Smooth muscle cell (in vitro differentiated cells): ENCODE results near the gene GSTM2. TPM values are rescaled to one million over a fixed set of nuclear protein-coding genes. Genes with fewer than 3 reads are reported as not detected.
"Not testable (repeated sequence)": the region's sequence is repeated elsewhere in the genome, so short reads cannot be mapped to it uniquely, and the experiment has no call there.

Experiments
- DNase-seq: peaks from one replicate; lab custom pipeline; 2025; ENCODE audit not compliant: unreplicated experiment; lab: John Stamatoyannopoulos, UW
- H2AFZ ChIP-seq: fragments of 200-600 bp; sonication (generic); 2 replicates; pipeline ENCODE4 v1.6.0; 2016; ENCODE audit warnings: antibody characterized with exemption, low read depth, mild to moderate bottlenecking
- H3F3A ChIP-seq: fragments of 200-600 bp; sonication (generic); 2 replicates; pipeline ENCODE4 v1.6.0; 2017; ENCODE audit warnings: antibody characterized with exemption, low read depth
- H3K27ac ChIP-seq: fragments of 200-600 bp; sonication (generic); 2 replicates; pipeline ENCODE4 v1.5.1; 2016; ENCODE audit warnings: low read depth, mild to moderate bottlenecking
- H3K27me3 ChIP-seq: fragments of 200-600 bp; sonication (generic); 2 replicates; pipeline ENCODE4 v1.6.1; 2016; ENCODE audit warnings: low read depth, mild to moderate bottlenecking
- H3K36me3 ChIP-seq: fragments of 200-600 bp; sonication (generic); 2 replicates; pipeline ENCODE4 v1.5.1; 2016; ENCODE audit warnings: low read depth
- H3K4me1 ChIP-seq: fragments of 200-600 bp; sonication (generic); 2 replicates; pipeline ENCODE4 v1.5.1; 2016; ENCODE audit warnings: low read depth
- H3K4me2 ChIP-seq: fragments of 200-600 bp; sonication (generic); 2 replicates; pipeline ENCODE4 v1.6.0; 2016; ENCODE audit warnings: mild to moderate bottlenecking
- H3K4me3 ChIP-seq: fragments of 200-600 bp; sonication (generic); 2 replicates; pipeline ENCODE4 v1.5.1; 2016; ENCODE audit warnings: mild to moderate bottlenecking
- H3K79me2 ChIP-seq: fragments of 200-600 bp; sonication (generic); 2 replicates; pipeline ENCODE4 v1.6.0; 2016; ENCODE audit warnings: low read depth, mild to moderate bottlenecking
- H3K9ac ChIP-seq: fragments of 200-600 bp; sonication (generic); 2 replicates; pipeline ENCODE4 v1.6.0; 2016; ENCODE audit warnings: low read depth
- H3K9me3 ChIP-seq: fragments of 200-600 bp; sonication (generic); replicated peaks from 2 replicates; pipeline ENCODE4 v1.5.1; 2016; ENCODE audit warnings: low read depth
- H4K20me1 ChIP-seq: fragments of 200-600 bp; sonication (generic); 2 replicates; pipeline ENCODE4 v1.6.0; 2016; ENCODE audit warnings: low read depth
- WGBS: methylation state at CpG from one replicate; pipeline ENCODE4 v1.1.7; 2016; ENCODE audit warnings: low lambda C conversion rate; 5-methylcytosine and 5-hydroxymethylcytosine counted together
- polyA plus RNA-seq: library from polyadenylated mRNA; unstranded; fragments of >200 nt; fragmentation: Nextera tagmentation; extraction: Ambion mirVana; gene quantifications from 2 replicates; pipeline ENCODE4 v1.2.1, GENCODE V29; 2016
- total RNA-seq: library from RNA; depleted of rRNA; stranded (reverse); fragments of >200 nt; gene quantifications from 2 replicates; pipeline ENCODE4 v1.2.3, GENCODE V29; 2014
- TF ChIP-seq, protein P1 (sequence below): fragments of 200-600 bp; sonication (generic); IDR thresholded peaks from 2 replicates; pipeline ENCODE4 v1.5.1; 2017; ENCODE audit warnings: borderline replicate concordance, mild to moderate bottlenecking, antibody characterized with exemption; ENCODE audit not compliant: insufficient read depth, poor library complexity, severe bottlenecking

Gene GSTM2
- total and polyA plus RNA-seq, 2 experiments from 2014 or later, result 30.3 to 43.8 TPM

GRCh38 chr1:109697066-109697465 lies 29.2 kb downstream of the GSTM2 start:
- 88% methylated on average over 4 of the region's 4 CpGs for WGBS
- Histone ChIP-seq H3K79me2 (no peaks in the 10 kb centered on the region), H3K27ac (no peak overlapping the region), H3K4me2 (no peak overlapping the region), H3K36me3 (no peaks in the 10 kb centered on the region), H2AFZ (no peak overlapping the region), H3K4me1 (no peaks in the 10 kb centered on the region), H3K27me3 (no peaks in the 10 kb centered on the region), H4K20me1 (no peaks in the 10 kb centered on the region), H3F3A (no peaks in the 10 kb centered on the region), H3K9ac (no peak overlapping the region), H3K9me3 (no peaks in the 10 kb centered on the region), H3K4me3 (no peak overlapping the region)
- TF ChIP-seq, protein P1, sequence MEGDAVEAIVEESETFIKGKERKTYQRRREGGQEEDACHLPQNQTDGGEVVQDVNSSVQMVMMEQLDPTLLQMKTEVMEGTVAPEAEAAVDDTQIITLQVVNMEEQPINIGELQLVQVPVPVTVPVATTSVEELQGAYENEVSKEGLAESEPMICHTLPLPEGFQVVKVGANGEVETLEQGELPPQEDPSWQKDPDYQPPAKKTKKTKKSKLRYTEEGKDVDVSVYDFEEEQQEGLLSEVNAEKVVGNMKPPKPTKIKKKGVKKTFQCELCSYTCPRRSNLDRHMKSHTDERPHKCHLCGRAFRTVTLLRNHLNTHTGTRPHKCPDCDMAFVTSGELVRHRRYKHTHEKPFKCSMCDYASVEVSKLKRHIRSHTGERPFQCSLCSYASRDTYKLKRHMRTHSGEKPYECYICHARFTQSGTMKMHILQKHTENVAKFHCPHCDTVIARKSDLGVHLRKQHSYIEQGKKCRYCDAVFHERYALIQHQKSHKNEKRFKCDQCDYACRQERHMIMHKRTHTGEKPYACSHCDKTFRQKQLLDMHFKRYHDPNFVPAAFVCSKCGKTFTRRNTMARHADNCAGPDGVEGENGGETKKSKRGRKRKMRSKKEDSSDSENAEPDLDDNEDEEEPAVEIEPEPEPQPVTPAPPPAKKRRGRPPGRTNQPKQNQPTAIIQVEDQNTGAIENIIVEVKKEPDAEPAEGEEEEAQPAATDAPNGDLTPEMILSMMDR, result no peak
- no peak for DNase-seq

DNA sequence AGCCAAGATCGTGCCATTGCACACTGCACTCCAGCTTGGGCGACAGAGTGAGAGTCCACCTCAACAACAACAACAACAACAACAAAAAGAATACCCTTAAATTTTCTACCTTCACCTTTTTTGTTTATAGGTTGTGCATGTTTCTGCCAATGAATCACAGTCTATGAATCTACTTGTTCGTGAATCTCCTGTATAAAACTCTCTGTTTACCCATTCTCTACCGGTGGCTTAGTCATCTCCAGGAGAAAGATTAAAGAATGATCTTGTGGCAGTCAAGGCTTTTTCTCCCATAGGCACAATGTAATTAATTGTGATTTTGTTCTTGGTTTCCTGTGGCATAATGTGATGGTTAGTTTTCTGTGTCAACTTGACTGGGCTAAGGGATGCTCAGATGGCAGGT lies 30.0 kb downstream of the GSTM2 start:
- not testable (repeated sequence) for H3K9ac ChIP-seq, H3K4me3 ChIP-seq, DNase-seq, H3F3A ChIP-seq, H2AFZ ChIP-seq, H3K36me3 ChIP-seq, H3K4me2 ChIP-seq, H3K79me2 ChIP-seq, H3K4me1 ChIP-seq, H3K9me3 ChIP-seq, H4K20me1 ChIP-seq, H3K27ac ChIP-seq, H3K27me3 ChIP-seq
- WGBS, result 72% methylated on average over 4 of the region's 4 CpGs

GRCh38 chr1:109702940-109703339 lies 35.1 kb downstream of the GSTM2 start:
- not testable (repeated sequence) for H3K4me1 ChIP-seq, H3K36me3 ChIP-seq, H2AFZ ChIP-seq, H3K9ac ChIP-seq, H3K9me3 ChIP-seq, H3F3A ChIP-seq, H3K4me2 ChIP-seq, H4K20me1 ChIP-seq, H3K27me3 ChIP-seq, H3K4me3 ChIP-seq, H3K79me2 ChIP-seq, H3K27ac ChIP-seq, DNase-seq
- 97% methylated on average over 3 of the region's 3 CpGs for WGBS

GRCh38 chr1:109704173-109704572 lies 36.3 kb downstream of the GSTM2 start:
- no peaks in the 10 kb centered on the region for H3K4me1 ChIP-seq

More at GRCh38 chr1:109704173-109704572, 36.3 kb downstream of the GSTM2 start:
- Histone ChIP-seq H3K36me3 (no peaks in the 10 kb centered on the region), H3K4me2 (no peak overlapping the region), H3K9me3 (no peaks in the 10 kb centered on the region), H3K9ac (no peak overlapping the region), H3K27ac (no peak overlapping the region), H3K27me3 (no peaks in the 10 kb centered on the region), H3K79me2 (no peaks in the 10 kb centered on the region), H3F3A (no peaks in the 10 kb centered on the region), H3K4me3 (no peak overlapping the region), H4K20me1 (no peaks in the 10 kb centered on the region), H2AFZ (no peak overlapping the region)
- 86% methylated on average over 8 of the region's 8 CpGs for WGBS
- TF ChIP-seq, protein P1, result no peak
- no peak for DNase-seq
